ENCODE results near the gene MCM8.
A peak's percentile ranks its signal among the peaks of the same experiment; 100 is the strongest.

Gene MCM8

DNA sequence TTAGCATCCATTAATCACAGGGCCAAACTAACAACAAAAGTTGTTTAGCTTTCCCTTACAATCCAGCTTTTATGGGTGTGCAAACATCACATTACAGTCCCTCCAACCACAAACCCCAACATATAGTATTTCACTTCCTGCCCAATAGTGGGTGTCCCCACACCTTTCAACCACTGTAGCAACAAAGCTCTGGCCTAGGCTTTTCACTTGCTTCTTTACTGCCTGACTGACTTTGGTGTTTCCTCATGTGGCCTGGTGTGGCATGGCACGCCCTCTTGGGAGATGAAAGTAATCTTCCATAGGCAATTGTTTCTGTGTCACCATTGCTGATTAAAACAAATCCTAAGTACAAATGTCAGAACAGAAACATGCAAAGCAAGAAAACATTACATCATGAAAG is 46.3 kb downstream of the MCM8 start:
- Histone ChIP-seq H3K27me3 (ENCODE audit: control insufficient read depth, insufficient read depth, low read length, poor library complexity, severe bottlenecking) (no peaks in the 10 kb centered on the region), H3K9me3 (ENCODE audit: control insufficient read depth, low read length) (no peaks in the 10 kb centered on the region), H3K36me3 (ENCODE audit: control insufficient read depth, insufficient read depth, low read length) (peaks cover 9% of the 10 kb centered on the region), H3K27ac (ENCODE audit: insufficient read depth, low read depth, low read length, poor library complexity, severe bottlenecking) (no peak overlapping the region), H3K4me3 (ENCODE audit: insufficient read depth, low read depth, low read length) (no peak overlapping the region), H3K4me1 (ENCODE audit: control insufficient read depth, insufficient read depth, low read length) (no peaks in the 10 kb centered on the region)
- 86 to 91% methylated on average over 1 of the region's 1 CpG for WGBS, 2 experiments

DNA sequence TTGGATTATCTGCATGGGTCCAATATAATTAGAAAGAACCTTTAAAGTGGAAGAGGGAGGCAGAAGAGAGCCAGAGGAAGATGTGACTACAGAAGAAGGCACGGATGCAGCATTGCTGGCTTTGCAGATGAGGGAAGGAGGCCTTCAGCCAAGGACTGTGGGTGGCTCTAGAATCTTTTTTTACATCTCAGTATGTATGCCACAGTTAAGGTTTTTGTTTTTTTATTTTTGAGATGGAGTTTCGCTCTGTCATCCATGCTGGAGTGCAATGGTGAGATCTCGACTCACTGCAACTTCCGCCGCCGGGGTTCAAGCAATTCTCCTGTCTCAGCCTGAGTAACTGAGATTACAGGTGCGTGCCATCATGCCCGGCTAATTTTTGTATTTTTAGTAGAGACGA is 49.3 kb downstream of the MCM8 start:
- H3K4me3 ChIP-seq (ENCODE audit: insufficient read depth, low read depth, low read length): no peak overlapping the region
- H3K36me3 ChIP-seq (ENCODE audit: control insufficient read depth, insufficient read depth, low read length): peaks cover 9% of the 10 kb centered on the region
- H3K9me3 ChIP-seq (ENCODE audit: control insufficient read depth, low read length): no peaks in the 10 kb centered on the region
- H3K4me1 ChIP-seq (ENCODE audit: control insufficient read depth, insufficient read depth, low read length): no peaks in the 10 kb centered on the region
- H3K27ac ChIP-seq (ENCODE audit: insufficient read depth, low read depth, low read length, poor library complexity, severe bottlenecking): no peak overlapping the region
- 93 to 96% methylated on average over 9 of the region's 9 CpGs for whole genome bisulfite sequencing, 2 experiments
- H3K27me3 ChIP-seq (ENCODE audit: control insufficient read depth, insufficient read depth, low read length, poor library complexity, severe bottlenecking): no peaks in the 10 kb centered on the region

DNA sequence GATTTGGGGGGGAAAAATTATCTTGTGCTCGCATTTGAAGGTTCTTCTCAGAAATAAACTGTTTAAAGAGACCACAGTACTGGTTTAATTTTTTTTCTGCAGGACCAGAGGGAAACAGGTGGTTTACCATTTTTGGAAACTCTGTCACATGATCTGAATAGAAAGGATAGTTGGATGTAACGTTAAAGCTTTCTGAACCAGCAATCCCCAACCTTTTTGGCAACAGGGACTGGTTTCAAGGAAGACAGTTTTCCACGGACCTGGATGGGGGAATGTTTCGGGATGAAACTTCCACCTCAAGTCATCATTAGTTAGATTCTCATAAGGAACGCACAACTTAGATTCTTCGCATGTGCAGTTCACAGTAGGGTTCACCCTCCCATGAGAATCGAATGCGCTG is 50.4 kb downstream of the MCM8 start:
- WGBS, 2 experiments: 85 to 93% methylated on average over 8 of the region's 8 CpGs
- no peak overlapping the region for H3K27ac ChIP-seq (ENCODE audit: insufficient read depth, low read depth, low read length, poor library complexity, severe bottlenecking)
- no peaks in the 10 kb centered on the region for H3K4me1 ChIP-seq (ENCODE audit: control insufficient read depth, insufficient read depth, low read length)
- H3K36me3 ChIP-seq (ENCODE audit: control insufficient read depth, insufficient read depth, low read length): peaks cover 1% of the 10 kb centered on the region
- no peaks in the 10 kb centered on the region for H3K27me3 ChIP-seq (ENCODE audit: control insufficient read depth, insufficient read depth, low read length, poor library complexity, severe bottlenecking)
- no peak overlapping the region for H3K4me3 ChIP-seq (ENCODE audit: insufficient read depth, low read depth, low read length)
- no peaks in the 10 kb centered on the region for H3K9me3 ChIP-seq (ENCODE audit: control insufficient read depth, low read length)

DNA sequence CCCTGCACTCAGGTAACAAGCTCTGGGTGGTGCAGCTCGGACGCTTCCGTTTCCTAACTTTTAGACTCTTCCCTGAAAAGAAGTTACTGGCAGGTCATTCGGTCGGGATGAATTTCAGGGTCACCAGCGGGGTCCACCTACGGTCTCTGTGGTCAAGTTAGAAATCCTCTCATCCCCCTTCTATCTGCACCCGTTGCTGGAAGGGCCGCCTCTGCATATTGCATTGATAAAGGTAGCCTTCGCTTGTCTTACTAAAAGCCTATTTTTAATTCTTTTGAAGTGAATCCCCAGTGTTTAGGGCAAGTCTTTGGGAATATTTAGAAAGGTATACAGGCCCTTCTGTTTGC is 56.1 kb downstream of the MCM8 start:
- no peaks in the 10 kb centered on the region for H3K9me3 ChIP-seq (ENCODE audit: control insufficient read depth, low read length)
- peaks cover 12% of the 10 kb centered on the region for H3K4me1 ChIP-seq (ENCODE audit: control insufficient read depth, insufficient read depth, low read length)
- H3K27ac ChIP-seq (ENCODE audit: insufficient read depth, low read depth, low read length, poor library complexity, severe bottlenecking): peak overlapping the region; percentile 64
- peak overlapping the region; percentile 85 for H3K4me3 ChIP-seq (ENCODE audit: insufficient read depth, low read depth, low read length)
- no peaks in the 10 kb centered on the region for H3K27me3 ChIP-seq (ENCODE audit: control insufficient read depth, insufficient read depth, low read length, poor library complexity, severe bottlenecking)
- 0 to 1% methylated on average over 10 of the region's 10 CpGs for WGBS, 2 experiments
- H3K36me3 ChIP-seq (ENCODE audit: control insufficient read depth, insufficient read depth, low read length): peaks cover 6% of the 10 kb centered on the region

DNA sequence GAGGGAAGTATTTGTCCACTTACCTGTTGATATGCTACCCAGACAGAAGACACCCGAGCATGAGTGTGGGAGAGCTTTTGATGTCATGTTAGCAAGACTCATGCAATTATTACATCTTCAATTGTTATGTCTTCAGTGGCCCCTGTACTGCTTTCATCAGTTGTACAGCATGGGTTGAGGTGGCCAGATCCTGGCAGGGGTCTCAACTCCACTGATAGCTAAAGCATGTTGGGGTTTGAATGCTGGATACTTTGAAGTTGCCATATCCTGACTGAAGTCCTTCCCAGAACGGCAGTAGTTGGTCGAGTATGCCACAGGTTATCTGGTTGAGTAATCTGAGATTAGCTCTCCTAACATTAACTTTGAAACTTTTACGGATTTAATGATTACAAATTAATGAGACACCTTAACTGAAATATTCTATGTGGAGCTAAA is 56.7 kb downstream of the MCM8 start:
- H3K36me3 ChIP-seq (ENCODE audit: control insufficient read depth, insufficient read depth, low read length): peaks cover 6% of the 10 kb centered on the region
- H3K4me1 ChIP-seq (ENCODE audit: control insufficient read depth, insufficient read depth, low read length): peaks cover 12% of the 10 kb centered on the region
- H3K27me3 ChIP-seq (ENCODE audit: control insufficient read depth, insufficient read depth, low read length, poor library complexity, severe bottlenecking): no peaks in the 10 kb centered on the region
- 27 to 43% methylated on average over 3 to 4 of the region's 4 CpGs for WGBS, 2 experiments
- no peaks in the 10 kb centered on the region for H3K9me3 ChIP-seq (ENCODE audit: control insufficient read depth, low read length)
- no peak overlapping the region for H3K27ac ChIP-seq (ENCODE audit: insufficient read depth, low read depth, low read length, poor library complexity, severe bottlenecking)
- H3K4me3 ChIP-seq (ENCODE audit: insufficient read depth, low read depth, low read length): peak overlapping the region; percentile 85

DNA sequence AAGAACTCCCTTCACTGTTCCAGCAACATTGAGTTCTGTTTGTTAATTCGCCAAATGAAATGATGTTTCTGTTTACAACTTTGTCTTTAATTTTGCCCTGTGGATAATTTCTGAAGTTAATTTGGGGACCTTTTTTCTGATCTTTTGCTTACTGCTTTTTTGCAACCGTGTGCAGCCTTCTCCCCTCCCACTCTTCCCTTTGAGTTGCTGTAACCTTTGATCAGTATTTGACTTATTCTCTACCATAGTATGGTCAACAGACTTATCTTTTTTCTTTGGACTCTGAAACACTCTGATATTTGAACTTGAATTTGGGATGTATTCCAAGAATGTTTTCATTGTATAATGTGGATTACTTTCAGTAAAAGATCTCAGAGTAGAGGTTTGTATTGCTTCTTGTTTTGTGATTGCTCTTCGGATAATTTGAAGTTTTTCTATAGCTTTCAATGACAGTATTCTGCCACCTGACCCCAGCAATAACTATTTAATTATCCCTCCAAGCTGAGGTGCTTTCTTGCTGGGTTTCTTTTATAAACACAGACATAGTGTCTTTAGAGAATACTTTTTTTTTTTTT is 57.2 kb downstream of the MCM8 start:
- H3K27ac ChIP-seq (ENCODE audit: insufficient read depth, low read depth, low read length, poor library complexity, severe bottlenecking): no peak overlapping the region
- H3K4me3 ChIP-seq (ENCODE audit: insufficient read depth, low read depth, low read length): peak overlapping the region; percentile 85
- H3K4me1 ChIP-seq (ENCODE audit: control insufficient read depth, insufficient read depth, low read length): peaks cover 12% of the 10 kb centered on the region
- no peaks in the 10 kb centered on the region for H3K27me3 ChIP-seq (ENCODE audit: control insufficient read depth, insufficient read depth, low read length, poor library complexity, severe bottlenecking)
- no peaks in the 10 kb centered on the region for H3K9me3 ChIP-seq (ENCODE audit: control insufficient read depth, low read length)
- 69 to 76% methylated on average over 3 of the region's 3 CpGs for WGBS, 2 experiments
- H3K36me3 ChIP-seq (ENCODE audit: control insufficient read depth, insufficient read depth, low read length): peaks cover 6% of the 10 kb centered on the region

DNA sequence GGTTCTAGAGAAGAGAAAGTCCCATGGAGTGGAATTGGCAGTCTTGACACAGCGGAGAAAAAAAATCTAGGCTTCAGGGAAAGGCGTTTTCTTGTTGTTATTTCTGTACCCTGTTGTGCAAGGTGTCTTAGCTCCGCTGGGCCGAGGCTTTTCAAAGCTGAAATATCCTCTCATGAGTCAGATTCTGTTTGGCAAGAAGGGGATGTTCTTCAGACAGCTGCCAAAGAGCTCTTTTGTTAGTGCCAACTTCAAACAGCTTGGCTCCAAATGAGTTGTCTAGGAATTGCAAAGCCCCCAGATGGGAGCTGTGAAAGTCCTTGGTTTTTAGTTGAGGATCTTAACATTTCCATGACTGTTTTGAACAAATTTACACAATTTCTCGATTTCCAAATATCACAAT is 57.8 kb downstream of the MCM8 start:
- H3K4me3 ChIP-seq (ENCODE audit: insufficient read depth, low read depth, low read length): no peak overlapping the region
- no peaks in the 10 kb centered on the region for H3K9me3 ChIP-seq (ENCODE audit: control insufficient read depth, low read length)
- H3K4me1 ChIP-seq (ENCODE audit: control insufficient read depth, insufficient read depth, low read length): peaks cover 12% of the 10 kb centered on the region
- H3K27ac ChIP-seq (ENCODE audit: insufficient read depth, low read depth, low read length, poor library complexity, severe bottlenecking): no peak overlapping the region
- H3K27me3 ChIP-seq (ENCODE audit: control insufficient read depth, insufficient read depth, low read length, poor library complexity, severe bottlenecking): no peaks in the 10 kb centered on the region
- H3K36me3 ChIP-seq (ENCODE audit: control insufficient read depth, insufficient read depth, low read length): peaks cover 6% of the 10 kb centered on the region
- WGBS, 2 experiments: 76 to 88% methylated on average over 4 to 5 of the region's 5 CpGs

DNA sequence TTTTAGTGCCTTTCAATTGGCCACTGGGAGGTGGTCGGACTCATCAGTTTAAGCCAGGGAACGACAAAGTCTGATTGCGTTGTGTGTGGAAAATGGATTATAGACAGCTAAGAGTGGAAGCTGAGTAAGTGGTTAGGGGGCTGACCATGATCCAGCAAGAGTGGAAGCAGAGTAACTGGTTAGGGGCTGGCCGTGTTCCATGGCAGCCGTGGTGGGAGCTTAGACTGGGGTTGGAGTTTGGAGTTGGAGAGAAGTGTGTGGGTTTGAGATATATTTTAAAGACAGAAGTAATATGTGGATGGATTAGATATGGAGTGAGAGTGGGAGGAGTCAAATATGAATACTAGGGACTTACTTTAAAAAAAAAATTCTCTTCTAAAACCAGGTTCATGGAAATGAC is 61.7 kb downstream of the MCM8 start:
- Histone ChIP-seq H3K4me1 (ENCODE audit: control insufficient read depth, insufficient read depth, low read length) (peaks cover 10% of the 10 kb centered on the region), H3K27me3 (ENCODE audit: control insufficient read depth, insufficient read depth, low read length, poor library complexity, severe bottlenecking) (no peaks in the 10 kb centered on the region), H3K4me3 (ENCODE audit: insufficient read depth, low read depth, low read length) (no peak overlapping the region), H3K9me3 (ENCODE audit: control insufficient read depth, low read length) (no peaks in the 10 kb centered on the region), H3K27ac (ENCODE audit: insufficient read depth, low read depth, low read length, poor library complexity, severe bottlenecking) (no peak overlapping the region), H3K36me3 (ENCODE audit: control insufficient read depth, insufficient read depth, low read length) (peaks cover 10% of the 10 kb centered on the region)
- 96 to 97% methylated on average over 5 of the region's 5 CpGs for WGBS, 2 experiments

DNA sequence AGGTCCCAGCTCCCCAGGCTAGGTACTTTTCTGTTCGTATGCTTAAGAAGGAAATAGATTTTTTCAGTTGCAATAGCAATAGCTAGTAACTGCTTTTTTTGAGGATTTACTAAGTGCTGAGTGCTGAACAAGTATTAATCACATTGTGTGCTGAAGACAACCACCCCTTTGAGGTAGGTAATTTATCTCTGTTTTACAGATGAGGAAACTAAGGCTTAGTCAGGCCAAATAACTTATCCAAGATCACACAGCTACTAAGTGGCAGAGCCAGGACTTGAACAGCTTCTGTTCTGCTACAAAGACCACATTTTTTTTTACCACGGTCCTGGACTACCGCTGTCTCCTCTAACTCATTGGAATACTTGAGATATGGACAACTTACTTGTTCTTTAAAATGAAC is 63.6 kb downstream of the MCM8 start:
- H3K27ac ChIP-seq (ENCODE audit: insufficient read depth, low read depth, low read length, poor library complexity, severe bottlenecking): no peak overlapping the region
- no peak overlapping the region for H3K4me3 ChIP-seq (ENCODE audit: insufficient read depth, low read depth, low read length)
- no peaks in the 10 kb centered on the region for H3K4me1 ChIP-seq (ENCODE audit: control insufficient read depth, insufficient read depth, low read length)
- WGBS, 2 experiments: 88 to 97% methylated on average over 3 of the region's 3 CpGs
- no peaks in the 10 kb centered on the region for H3K9me3 ChIP-seq (ENCODE audit: control insufficient read depth, low read length)
- H3K27me3 ChIP-seq (ENCODE audit: control insufficient read depth, insufficient read depth, low read length, poor library complexity, severe bottlenecking): no peaks in the 10 kb centered on the region
- H3K36me3 ChIP-seq (ENCODE audit: control insufficient read depth, insufficient read depth, low read length): peaks cover 10% of the 10 kb centered on the region

DNA sequence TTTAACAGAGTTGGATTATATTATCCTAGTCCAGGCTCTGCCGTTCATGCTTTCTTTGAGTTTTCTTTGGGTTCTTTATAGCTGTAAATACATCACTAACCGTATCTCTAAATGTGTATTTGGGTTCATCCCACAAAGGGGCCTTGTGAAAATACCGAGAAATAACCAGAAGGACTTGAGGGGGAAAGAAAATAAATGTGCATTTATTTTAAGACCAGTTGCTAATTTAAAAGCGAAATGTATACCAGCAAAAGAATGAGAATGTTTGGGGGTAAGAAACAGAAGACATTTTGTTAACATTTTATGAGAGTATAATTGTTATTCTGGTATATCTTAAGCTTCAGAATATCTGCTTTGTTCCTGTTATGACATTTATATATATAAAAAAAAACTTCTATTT is 64.5 kb downstream of the MCM8 start:
- Histone ChIP-seq H3K4me1 (ENCODE audit: control insufficient read depth, insufficient read depth, low read length) (no peaks in the 10 kb centered on the region), H3K36me3 (ENCODE audit: control insufficient read depth, insufficient read depth, low read length) (peaks cover 10% of the 10 kb centered on the region), H3K27me3 (ENCODE audit: control insufficient read depth, insufficient read depth, low read length, poor library complexity, severe bottlenecking) (no peaks in the 10 kb centered on the region), H3K27ac (ENCODE audit: insufficient read depth, low read depth, low read length, poor library complexity, severe bottlenecking) (no peak overlapping the region), H3K9me3 (ENCODE audit: control insufficient read depth, low read length) (no peaks in the 10 kb centered on the region), H3K4me3 (ENCODE audit: insufficient read depth, low read depth, low read length) (no peak overlapping the region)
- WGBS, 2 experiments: 98 to 99% methylated on average over 4 of the region's 4 CpGs

DNA sequence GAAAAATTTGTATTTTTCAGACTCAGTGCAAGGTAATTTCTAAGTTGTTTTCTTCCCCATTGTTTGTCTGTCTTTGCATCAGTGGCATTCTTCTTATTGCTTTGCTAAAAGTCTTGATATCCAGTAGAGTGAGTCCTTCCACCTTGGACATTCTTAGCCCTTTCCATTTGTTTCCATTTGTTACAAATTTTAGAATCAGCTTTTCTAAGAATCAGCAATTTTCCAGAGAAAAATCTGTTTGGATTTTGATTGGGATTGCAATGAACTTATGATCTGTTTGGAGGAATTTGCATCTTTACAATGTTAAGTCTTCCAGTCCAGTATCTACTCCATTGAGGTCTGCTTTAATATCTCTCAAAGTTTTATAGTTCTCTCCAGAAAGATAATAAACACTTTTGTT is 67.0 kb downstream of the MCM8 start:
- Histone ChIP-seq H3K4me3 (ENCODE audit: insufficient read depth, low read depth, low read length) (no peak overlapping the region), H3K9me3 (ENCODE audit: control insufficient read depth, low read length) (no peaks in the 10 kb centered on the region), H3K27ac (ENCODE audit: insufficient read depth, low read depth, low read length, poor library complexity, severe bottlenecking) (no peak overlapping the region), H3K27me3 (ENCODE audit: control insufficient read depth, insufficient read depth, low read length, poor library complexity, severe bottlenecking) (no peaks in the 10 kb centered on the region), H3K4me1 (ENCODE audit: control insufficient read depth, insufficient read depth, low read length) (no peaks in the 10 kb centered on the region), H3K36me3 (ENCODE audit: control insufficient read depth, insufficient read depth, low read length) (peaks cover 9% of the 10 kb centered on the region)
